Activated naive CD4-positive, alpha-beta T cell (primary cell): Measurements from ENCODE around the gene GJC2.

Source experiments
- DNase-seq, 4 experiments: peaks; one replicate each; lab custom pipeline; 2025; lab: John Stamatoyannopoulos, UW

The GJC2 gene

GRCh38 chr1:228145463-228146416 is 4.0 kb upstream of the GJC2 start:
- no peak for DNase-seq

- DNase-seq, result no peak
Observed at GRCh38 chr1:228146417-228147150, 3.1 kb upstream of the GJC2 start.

- no peak for DNase-seq
Observed at GRCh38 chr1:228147151-228147693, 2.5 kb upstream of the GJC2 start.

DNA sequence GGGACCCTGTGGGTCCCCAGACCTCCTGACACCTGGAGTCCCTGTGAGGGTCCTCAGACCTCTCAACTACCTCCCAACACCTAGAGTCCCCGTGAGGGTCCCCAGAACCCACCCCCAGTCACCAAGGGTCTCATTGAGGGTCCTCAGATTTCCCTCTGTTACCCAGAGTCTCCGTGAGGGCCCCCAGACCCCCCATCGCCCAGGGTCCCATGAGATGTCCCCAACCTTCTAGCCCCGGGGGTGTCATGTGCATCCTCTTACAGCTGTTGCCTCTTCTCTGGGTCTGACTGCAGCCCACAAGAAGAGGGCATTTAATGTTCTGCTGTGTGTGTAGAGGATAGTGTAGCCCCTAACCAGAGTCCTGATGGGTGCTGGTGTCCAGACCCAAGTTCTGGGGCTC is 2.0 kb upstream of the GJC2 start:
- no peak for DNase-seq

DNA sequence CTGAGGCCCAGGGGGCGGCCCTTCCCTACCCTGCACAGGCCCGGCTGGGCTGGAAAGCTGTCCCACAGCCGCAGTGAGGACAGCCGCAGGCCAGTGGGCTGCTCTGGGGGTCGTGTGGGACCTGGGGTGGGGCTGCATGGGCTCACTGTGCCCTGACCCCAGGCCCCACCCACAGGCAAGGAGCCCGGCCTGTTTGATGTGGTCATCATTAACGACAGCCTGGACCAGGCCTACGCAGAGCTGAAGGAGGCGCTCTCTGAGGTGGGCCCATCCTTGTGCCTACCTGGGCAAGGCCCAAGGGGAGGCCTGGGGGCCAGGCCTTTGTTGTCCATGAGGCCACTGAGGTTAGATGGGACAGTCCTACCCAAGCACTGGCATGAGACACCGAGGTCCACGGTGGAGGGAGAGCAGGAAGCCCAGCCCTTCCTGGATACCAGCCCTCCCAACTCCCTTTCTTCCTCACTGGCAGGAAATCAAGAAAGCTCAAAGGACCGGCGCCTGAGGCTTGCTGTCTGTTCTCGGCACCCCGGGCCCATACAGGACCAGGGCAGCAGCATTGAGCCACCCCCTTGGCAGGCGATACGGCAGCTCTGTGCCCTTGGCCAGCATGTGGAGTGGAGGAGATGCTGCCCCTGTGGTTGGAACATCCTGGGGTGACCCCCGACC is 1.4 kb upstream of the GJC2 start:
- DNase-seq, result no peak

DNA sequence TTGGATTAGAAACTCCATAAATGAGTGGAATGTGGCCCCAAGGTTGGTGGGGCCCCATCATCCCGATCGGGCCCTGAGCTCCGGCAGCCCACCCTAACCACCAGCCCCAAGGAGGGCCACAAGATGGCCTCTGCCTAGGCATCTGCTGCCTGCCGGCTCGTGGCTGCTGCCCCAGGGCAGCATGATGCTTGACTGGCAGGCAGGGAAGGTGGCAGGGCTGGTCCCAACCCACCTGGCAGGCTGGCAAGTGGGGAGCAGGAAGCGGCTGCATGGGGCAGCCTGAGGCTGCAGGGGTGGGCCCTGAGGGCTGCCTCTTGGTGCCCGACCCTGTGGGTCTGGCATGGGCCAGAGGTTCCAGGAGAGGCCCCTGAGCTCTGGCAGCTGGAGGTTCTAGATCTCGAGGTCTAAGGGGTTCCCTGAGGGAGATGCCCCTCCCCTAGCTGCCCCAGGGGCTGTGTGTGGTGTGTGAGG is 760 bp upstream of the GJC2 start:
- no peak for DNase-seq

GRCh38 chr1:228150120-228150460 is 360 bp downstream of the GJC2 start:
- no peak for DNase-seq

GRCh38 chr1:228150461-228151179 is 890 bp downstream of the GJC2 start:
- DNase-seq, result no peak

DNA sequence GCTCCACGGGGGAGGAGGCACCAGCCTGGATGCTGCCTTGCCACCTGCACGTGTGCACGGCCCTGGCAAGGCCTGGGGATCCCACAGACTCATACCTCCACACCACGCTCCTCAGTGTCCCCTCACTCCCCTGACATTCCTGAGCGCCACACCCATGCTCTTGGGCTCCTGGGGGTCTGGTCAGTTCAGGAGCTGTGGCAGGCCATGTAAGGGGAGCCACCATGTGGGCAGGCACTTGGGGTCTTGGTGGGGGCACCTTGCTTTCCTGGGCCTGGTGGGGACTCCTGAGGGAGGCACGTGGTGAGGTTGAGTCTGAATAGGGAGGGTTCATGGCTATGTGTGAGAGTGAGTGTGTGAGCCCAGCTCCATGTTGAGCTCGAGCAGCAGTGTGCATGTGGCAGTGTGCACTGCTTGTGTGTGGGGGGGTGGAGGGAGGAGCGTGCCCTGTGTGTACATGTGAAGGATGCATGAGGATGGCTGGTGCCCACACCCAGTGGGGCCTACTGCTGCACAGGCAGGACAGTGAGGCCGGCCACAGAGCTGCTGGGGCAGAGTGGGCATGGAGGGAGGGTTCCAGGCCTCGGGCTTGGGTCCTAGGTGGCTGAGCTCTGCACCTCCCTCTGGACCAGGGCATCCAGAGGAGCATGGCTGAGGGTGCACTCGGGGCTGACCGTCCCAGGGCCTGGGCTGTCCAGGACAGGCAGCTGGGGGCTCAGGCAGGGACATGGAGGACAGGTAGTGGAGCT is 1.6 kb downstream of the GJC2 start:
- DNase-seq, result no peak

GRCh38 chr1:228152097-228152917 is 2.6 kb downstream of the GJC2 start:
- no peak for DNase-seq

DNA sequence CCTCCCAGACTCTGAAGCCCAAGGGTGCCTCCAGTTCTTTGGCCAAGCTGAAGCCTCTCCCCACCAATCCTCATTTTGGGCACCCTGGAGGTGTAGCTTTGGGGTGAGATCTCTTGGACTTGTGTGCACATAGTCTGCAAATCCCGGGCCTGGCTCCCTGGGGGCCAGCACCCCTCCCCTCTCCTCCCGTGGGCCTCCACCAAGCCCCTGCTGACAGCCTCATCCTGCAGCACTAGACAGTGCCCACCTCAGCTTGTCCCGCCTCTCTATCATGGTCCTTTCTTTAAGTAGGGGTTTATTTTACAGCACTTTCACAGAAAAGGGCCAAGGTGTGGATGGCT is 3.2 kb downstream of the GJC2 start:
- DNase-seq, result no peak

DNA sequence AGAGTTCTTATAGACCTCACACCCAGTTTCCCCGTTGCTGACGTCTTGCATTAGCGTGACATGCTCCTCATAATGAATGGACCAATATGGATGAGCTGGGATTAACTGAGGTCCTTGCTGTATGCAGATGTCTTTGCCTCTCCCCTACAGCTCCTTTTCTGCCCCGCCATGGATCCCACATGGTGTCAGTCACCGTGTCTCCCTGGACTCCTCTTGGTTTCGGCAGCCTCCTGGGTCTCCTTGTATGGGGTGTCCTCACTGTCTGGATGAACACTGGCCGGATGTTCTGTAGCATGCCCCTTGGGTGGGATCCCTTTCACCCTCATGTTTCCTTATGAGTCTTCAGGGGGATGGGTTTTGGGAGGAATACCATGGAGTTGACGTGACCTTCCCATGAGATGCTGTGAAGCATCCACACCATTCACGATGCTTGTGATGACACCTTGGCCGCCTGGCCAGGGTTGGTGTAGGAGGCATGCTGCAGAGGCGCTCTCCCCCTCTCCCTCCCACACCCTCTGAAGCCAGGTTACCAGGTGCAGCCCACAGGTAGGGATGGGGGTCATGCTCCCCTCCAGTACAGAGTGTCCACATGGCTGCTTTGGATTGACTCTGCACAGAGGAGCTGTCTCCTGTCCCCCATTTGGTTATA is 4.4 kb downstream of the GJC2 start:
- no peak for DNase-seq

DNA sequence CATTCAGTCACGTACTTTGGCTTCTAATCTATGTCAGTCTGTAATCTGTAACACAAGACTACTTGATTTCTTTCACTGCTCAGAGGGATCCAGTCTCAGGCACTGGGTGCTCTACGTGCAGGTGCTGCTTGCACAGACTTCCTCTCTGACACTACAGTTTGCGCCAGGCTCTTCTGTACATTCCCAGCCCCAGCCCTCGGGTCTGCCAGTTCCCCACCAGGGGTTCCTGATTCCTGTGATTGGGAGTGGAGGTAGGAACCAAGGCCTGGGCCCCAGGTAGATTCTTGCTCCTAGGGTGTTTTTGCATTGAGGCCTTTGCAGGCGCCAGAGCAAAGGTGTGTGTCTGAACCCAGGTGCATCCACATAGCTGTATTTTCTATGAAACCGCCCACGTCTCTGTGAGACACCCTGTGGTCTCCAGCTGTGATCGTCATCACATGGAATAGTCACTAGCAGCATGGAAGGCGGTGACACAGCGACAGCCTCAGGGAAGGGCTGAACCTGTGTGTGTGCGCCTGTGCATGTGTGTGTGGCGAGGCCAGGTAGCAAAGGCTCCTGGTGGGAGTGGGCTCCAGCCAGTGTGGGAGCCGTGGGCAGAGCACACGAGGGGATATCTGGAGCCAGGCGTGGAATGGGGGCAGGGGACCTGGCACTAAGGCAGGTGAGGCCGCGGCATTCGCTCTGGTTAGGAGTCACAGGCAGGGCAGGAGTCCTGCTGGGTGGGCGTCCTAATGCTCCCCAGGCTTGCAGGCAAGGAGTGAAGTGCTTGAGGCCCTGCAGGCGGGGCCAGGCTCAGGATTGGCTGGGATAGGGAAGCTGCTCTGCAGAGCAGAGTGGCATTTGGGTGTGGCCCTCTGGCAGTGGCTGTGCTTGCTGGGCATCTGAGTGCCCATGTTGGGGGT is 5.2 kb downstream of the GJC2 start:
- DNase-seq, result no peak

GRCh38 chr1:228155596-228156514 is 6.1 kb downstream of the GJC2 start:
- no peak for DNase-seq

DNA sequence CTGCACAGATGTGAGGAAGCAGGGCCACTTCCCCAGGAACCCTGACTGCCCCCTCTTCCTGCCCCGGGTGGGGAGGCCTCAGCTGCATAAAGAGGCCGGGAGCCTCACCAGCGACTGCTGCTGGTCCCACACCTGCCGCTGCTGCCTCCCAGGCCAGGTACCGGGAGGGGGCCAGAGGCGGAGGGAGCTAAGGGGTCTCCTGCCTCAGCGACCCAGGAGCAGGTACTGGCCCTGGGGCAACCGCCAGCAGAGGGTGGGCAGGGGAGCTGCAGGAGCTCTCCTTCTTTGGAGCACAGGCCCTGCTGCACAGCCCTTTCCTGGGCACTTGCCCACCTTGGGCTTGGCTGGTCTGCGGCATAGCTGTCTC is 6.8 kb downstream of the GJC2 start:
- no peak for DNase-seq

GRCh38 chr1:228156941-228157728 is 7.4 kb downstream of the GJC2 start:
- DNase-seq, result no peak

DNA sequence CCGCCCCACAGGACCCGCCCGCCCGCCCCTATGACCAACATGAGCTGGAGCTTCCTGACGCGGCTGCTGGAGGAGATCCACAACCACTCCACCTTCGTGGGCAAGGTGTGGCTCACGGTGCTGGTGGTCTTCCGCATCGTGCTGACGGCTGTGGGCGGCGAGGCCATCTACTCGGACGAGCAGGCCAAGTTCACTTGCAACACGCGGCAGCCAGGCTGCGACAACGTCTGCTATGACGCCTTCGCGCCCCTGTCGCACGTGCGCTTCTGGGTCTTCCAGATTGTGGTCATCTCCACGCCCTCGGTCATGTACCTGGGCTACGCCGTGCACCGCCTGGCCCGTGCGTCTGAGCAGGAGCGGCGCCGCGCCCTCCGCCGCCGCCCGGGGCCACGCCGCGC is 8.0 kb downstream of the GJC2 start:
- no peak for DNase-seq
